GM19035 (cell line): ENCODE measurements around the gene ALDH1A2.

Experiments
- ATAC-seq: cut with Tn5 transposase; IDR thresholded peaks from one replicate; pipeline ENCODE4 v1.9.1; 2021; ENCODE audit not compliant: unreplicated experiment

Gene ALDH1A2

GRCh38 chr15:57910672-57911071, 154.8 kb downstream of the ALDH1A2 start:
- ATAC-seq, result no peak

- ATAC-seq, result no peak
These were observed 156.1 kb downstream of the ALDH1A2 start for GRCh38 chr15:57909388-57909787.

- no peak for ATAC-seq
These were observed 161.9 kb downstream of the ALDH1A2 start for GRCh38 chr15:57903626-57904025.
